Urinary bladder (tissue), 4 donors: ENCODE data around the gene NID2. TPM values are rescaled to one million over a fixed set of nuclear protein-coding genes. Genes with fewer than 3 reads are reported as not detected.

ENCODE experiments used
- DNase-seq: peaks from one replicate; pipeline ENCODE4 v3.0.0-alpha.2; 2015; ENCODE audit errors: extremely low spot score
- H3K27ac ChIP-seq: one replicate; pipeline ENCODE4 v1.5.1; 2013; ENCODE audit warnings: low read depth, mild to moderate bottlenecking, moderate library complexity
- H3K36me3 ChIP-seq: one replicate; pipeline ENCODE4 v1.6.1; 2013; ENCODE audit warnings: mild to moderate bottlenecking, moderate library complexity; ENCODE audit not compliant: insufficient read depth
- H3K4me1 ChIP-seq: one replicate; pipeline ENCODE4 v1.6.1; 2013; ENCODE audit warnings: mild to moderate bottlenecking, moderate library complexity; ENCODE audit not compliant: insufficient read depth
- H3K4me3 ChIP-seq: one replicate; pipeline ENCODE4 v1.5.1; 2013; ENCODE audit warnings: low read depth, low read length
- WGBS: extraction: QIAGEN DNeasy Blood & Tissue Kit; methylation state at CpG from one replicate; pipeline ENCODE4 v1.1.7; 2013; 5-methylcytosine and 5-hydroxymethylcytosine counted together
- polyA plus RNA-seq: library from polyadenylated mRNA; stranded (reverse); fragments of 200-250 nt; gene quantifications from one replicate; pipeline ENCODE4 v1.2.3, GENCODE V29; 2013
- total RNA-seq: library from RNA; depleted of rRNA; stranded (reverse); fragments of >200 nt; gene quantifications from one replicate; pipeline ENCODE4 v1.2.3, GENCODE V29; 2014
- donor health status: healthy with polysubstance abuse.
- donor health status: healthy.

Gene NID2
- total and polyA plus RNA-seq, 2 donors, result 12.5 to 102 TPM

GRCh38 chr14:52090936-52091335, 22.1 kb upstream of the NID2 start:
- 88% methylated on average over 4 of the region's 4 CpGs for WGBS
- H3K36me3 ChIP-seq, result no peaks in the 10 kb centered on the region
- DNase-seq, result no peak
- H3K27ac ChIP-seq, result no peak overlapping the region
- H3K4me1 ChIP-seq, result no peaks in the 10 kb centered on the region
- no peak overlapping the region for H3K4me3 ChIP-seq

- H3K36me3 ChIP-seq, result no peaks in the 10 kb centered on the region
- no peak for DNase-seq
- H3K27ac ChIP-seq, result no peak overlapping the region
- no peaks in the 10 kb centered on the region for H3K4me1 ChIP-seq
- H3K4me3 ChIP-seq, result no peak overlapping the region
- WGBS, result 64% methylated on average over 1 of the region's 1 CpG
Observed at GRCh38 chr14:52089218-52089617, 20.4 kb upstream of the NID2 start.

- Histone ChIP-seq H3K4me3 (no peak overlapping the region), H3K27ac (no peak overlapping the region), H3K36me3 (no peaks in the 10 kb centered on the region), H3K4me1 (no peaks in the 10 kb centered on the region)
- WGBS, result 44% methylated on average over 4 of the region's 4 CpGs
- DNase-seq, result no peak
Observed at GRCh38 chr14:52086711-52087110, 17.9 kb upstream of the NID2 start.

DNA sequence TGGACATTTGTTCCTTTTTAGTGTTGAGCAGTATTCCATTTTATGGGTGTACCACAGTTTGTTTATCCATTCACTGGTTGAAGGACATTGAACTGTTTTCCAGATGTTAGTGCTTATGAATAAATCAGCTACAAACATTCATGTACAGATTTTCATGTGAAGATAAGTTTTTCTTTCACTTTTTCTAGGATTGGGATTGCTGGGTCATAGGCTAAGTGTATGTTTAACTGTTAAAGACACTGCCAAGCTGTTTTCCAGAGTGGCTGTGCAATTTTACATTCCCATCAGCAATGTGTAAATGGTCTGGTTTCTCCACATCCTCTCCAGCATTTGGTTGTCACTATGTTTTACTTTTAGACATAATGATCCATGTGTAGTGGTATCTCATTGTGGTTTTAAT, 14.0 kb upstream of the NID2 start:
- no peaks in the 10 kb centered on the region for H3K36me3 ChIP-seq
- no peaks in the 10 kb centered on the region for H3K4me1 ChIP-seq
- H3K4me3 ChIP-seq, result no peak overlapping the region
- DNase-seq, result no peak
- no peak overlapping the region for H3K27ac ChIP-seq

DNA sequence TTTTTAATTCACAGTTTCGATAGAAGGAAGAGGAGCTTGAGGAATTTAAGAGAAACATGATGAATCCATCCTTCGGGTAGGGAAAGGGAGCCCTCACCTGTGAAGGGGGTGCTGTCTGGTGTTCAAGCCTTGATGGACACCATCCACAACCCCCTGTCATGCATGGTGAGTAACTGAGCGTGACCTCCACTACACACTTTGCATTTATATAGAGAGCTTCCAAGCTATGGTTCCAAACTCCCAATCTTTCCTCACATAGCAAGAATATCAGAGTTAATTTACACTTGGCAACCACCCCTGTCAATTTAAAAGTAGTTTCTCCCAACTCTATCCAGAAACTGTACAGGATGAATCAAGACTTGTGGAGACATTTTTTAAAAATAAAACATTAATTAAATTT, 13.1 kb upstream of the NID2 start:
- H3K4me3 ChIP-seq, result no peak overlapping the region
- WGBS, result 92% methylated on average over 3 of the region's 3 CpGs
- no peaks in the 10 kb centered on the region for H3K4me1 ChIP-seq
- no peak overlapping the region for H3K27ac ChIP-seq
- no peak for DNase-seq
- no peaks in the 10 kb centered on the region for H3K36me3 ChIP-seq

DNA sequence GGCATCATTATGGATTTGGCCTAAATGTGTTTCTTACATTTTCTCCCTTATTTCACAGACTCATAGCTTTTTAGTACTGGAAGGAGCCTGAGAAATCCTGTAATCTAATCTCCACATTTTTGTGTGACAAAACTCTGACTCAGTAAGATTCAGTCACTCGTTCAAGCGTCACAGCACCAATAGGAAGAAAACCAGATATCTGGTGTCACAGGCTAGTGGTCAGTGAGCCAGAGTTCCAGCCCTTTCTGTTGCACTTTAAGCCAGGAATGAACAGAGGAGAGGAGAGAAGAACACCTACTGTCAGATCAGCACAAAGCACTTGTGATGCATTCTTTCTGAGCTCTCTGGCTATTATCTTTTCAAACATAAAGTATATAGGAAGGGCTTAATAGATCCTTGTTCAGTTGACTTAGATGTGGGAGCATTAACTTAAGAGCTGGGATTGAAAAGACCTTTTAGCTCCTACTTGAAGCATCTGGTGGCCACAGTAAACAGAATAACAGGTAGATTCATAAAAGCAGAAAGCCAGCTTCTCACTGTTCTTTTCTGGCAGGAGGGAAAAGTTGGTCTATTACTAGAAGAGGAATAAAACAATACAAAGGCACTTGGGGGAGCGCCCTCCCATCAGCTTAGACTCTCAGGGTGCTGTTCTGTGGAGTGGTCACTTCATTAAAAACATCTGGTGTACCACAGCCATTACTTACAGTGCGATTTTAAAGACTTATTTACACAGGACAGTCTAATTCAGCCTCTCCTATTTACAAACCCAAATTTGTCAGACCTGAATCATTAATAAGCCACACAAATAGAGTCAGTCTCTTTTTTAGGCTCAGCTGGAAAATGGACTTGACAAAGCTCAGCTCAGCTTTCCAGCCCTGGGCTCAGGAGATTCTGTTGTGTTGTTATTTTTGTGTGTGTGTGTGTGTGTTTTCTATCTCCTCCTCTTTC, 12.2 kb upstream of the NID2 start:
- Histone ChIP-seq H3K4me3 (no peak overlapping the region), H3K36me3 (no peaks in the 10 kb centered on the region), H3K27ac (no peak overlapping the region), H3K4me1 (no peaks in the 10 kb centered on the region)
- no peak for DNase-seq
- 57% methylated on average over 4 of the region's 4 CpGs for WGBS

- DNase-seq, result no peak
- Histone ChIP-seq H3K27ac (no peak overlapping the region), H3K4me3 (no peak overlapping the region), H3K36me3 (no peaks in the 10 kb centered on the region), H3K4me1 (no peaks in the 10 kb centered on the region)
- WGBS, result 79% methylated on average over 2 of the region's 2 CpGs
Observed at GRCh38 chr14:52080158-52080800, 11.4 kb upstream of the NID2 start.

GRCh38 chr14:52079239-52079959, 10.5 kb upstream of the NID2 start:
- Histone ChIP-seq H3K4me1 (no peaks in the 10 kb centered on the region), H3K4me3 (no peak overlapping the region), H3K36me3 (no peaks in the 10 kb centered on the region), H3K27ac (no peak overlapping the region)
- WGBS, result 65% methylated on average over 7 of the region's 7 CpGs
- DNase-seq, result no peak

- WGBS, result 88% methylated on average over 2 of the region's 2 CpGs
Observed at GRCh38 chr14:52078721-52079120, 9.9 kb upstream of the NID2 start.

GRCh38 chr14:52078095-52078531, 9.3 kb upstream of the NID2 start:
- H3K4me1 ChIP-seq, result no peaks in the 10 kb centered on the region
- WGBS, result 74% methylated on average over 2 of the region's 2 CpGs
- no peak overlapping the region for H3K27ac ChIP-seq
- no peak for DNase-seq
- no peaks in the 10 kb centered on the region for H3K36me3 ChIP-seq
- H3K4me3 ChIP-seq, result no peak overlapping the region

More at GRCh38 chr14:52078721-52079120, 9.9 kb upstream of the NID2 start:
- Histone ChIP-seq H3K36me3 (no peaks in the 10 kb centered on the region), H3K4me3 (no peak overlapping the region), H3K4me1 (no peaks in the 10 kb centered on the region), H3K27ac (no peak overlapping the region)
- no peak for DNase-seq

DNA sequence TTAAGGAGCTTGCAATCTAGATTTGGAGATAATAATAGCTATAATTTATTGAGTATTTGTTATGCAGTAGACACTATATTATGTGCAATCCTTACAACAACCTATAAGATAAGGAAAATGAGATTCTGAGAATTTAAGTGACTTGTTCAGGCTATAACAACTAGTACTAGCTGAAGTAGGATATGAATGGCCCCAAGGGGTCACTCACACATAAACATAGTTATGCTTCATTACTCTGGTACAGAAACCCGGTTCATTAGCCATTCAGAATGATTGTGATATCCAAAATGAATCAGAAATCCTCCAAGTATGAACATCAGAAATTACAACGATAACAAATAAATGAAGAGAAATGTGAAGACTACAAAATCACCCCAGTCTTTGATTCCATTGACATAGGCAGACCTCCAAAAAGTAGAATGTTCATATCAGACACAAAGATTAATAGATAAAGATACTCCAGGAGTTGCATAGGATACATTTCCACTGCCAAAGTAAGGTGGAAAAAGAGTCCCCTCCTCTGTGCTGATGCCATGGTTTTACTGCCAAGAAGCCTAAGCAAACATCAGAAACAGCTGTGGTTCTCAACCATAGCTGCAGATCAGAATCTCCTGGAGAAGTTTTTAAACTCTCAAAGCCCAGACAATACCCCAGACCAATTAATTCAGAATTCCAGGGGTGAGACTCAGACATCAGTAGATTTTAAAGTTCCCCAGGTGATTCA, 8.6 kb upstream of the NID2 start:
- DNase-seq, result no peak
- Histone ChIP-seq H3K4me1 (no peaks in the 10 kb centered on the region), H3K36me3 (no peaks in the 10 kb centered on the region), H3K4me3 (no peak overlapping the region), H3K27ac (no peak overlapping the region)
- WGBS, result 60% methylated on average over 2 of the region's 2 CpGs

GRCh38 chr14:52076334-52076733, 7.5 kb upstream of the NID2 start:
- H3K36me3 ChIP-seq, result no peaks in the 10 kb centered on the region
- WGBS, result 63% methylated on average over 4 of the region's 4 CpGs
- no peak overlapping the region for H3K4me3 ChIP-seq
- no peak overlapping the region for H3K27ac ChIP-seq
- H3K4me1 ChIP-seq, result no peaks in the 10 kb centered on the region
- DNase-seq, result no peak

DNA sequence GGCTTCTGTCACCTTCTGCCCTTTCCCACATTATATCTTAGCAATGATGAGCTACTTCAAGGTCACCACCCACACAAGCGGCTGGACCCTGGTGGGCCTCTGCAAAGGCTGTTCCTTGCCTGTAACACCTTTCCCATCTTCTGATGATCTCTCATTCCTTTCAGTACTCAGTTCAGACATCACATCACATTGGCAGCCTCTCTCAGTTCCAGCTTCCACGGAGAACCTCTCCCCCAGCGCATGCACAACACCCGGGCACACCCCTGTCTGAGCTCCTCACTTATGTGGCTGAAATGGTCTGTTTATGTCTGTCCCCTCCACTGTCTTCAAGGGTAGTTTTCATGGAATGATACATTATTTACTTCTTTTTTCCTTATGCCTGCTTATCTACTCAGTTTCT, 6.5 kb upstream of the NID2 start:
- Histone ChIP-seq H3K4me1 (no peaks in the 10 kb centered on the region), H3K4me3 (no peak overlapping the region), H3K36me3 (no peaks in the 10 kb centered on the region), H3K27ac (no peak overlapping the region)
- WGBS, result 96% methylated on average over 4 of the region's 4 CpGs
- no peak for DNase-seq
